Dermis blood vessel endothelial cell (primary cell): ENCODE measurements around the gene DVL2. TPM values are rescaled to one million over a fixed set of nuclear protein-coding genes. Genes with fewer than 3 reads are reported as not detected.
"Not testable (repeated sequence)": the region's sequence is repeated elsewhere in the genome, so short reads cannot be mapped to it uniquely, and the experiment has no call there.

Source experiments
- DNase-seq: peaks from one replicate; pipeline ENCODE4 v3.0.0; 2010
- total RNA-seq: library from RNA; depleted of rRNA; stranded (reverse); fragments of >200 nt; gene quantifications from 2 replicates; pipeline ENCODE4 v1.2.3, GENCODE V29; 2014

Gene DVL2
- total RNA-seq, 1 donor from 2014 or later: 32.8 TPM

DNA sequence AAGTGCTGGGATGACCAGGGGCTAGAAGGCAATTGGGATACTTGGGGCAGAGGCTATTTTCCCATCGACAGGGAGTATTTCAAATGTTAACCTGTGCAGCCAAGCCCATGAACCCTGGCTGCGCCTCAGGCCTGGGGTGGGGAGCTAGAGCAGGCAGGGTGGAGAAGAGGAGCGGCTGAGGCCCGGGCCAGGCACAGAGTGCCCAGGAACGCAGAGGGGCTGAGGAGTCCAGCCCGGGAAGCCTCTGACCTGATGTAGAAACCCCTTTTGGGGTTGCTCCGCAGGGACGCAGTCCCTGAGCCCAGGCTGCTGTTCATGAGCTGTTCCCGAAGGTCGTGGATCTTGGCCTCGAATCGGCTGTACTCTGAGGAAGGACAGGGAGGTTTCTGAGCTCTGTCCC lies 38.3 kb downstream of the DVL2 start:
- no peak for DNase-seq

DNA sequence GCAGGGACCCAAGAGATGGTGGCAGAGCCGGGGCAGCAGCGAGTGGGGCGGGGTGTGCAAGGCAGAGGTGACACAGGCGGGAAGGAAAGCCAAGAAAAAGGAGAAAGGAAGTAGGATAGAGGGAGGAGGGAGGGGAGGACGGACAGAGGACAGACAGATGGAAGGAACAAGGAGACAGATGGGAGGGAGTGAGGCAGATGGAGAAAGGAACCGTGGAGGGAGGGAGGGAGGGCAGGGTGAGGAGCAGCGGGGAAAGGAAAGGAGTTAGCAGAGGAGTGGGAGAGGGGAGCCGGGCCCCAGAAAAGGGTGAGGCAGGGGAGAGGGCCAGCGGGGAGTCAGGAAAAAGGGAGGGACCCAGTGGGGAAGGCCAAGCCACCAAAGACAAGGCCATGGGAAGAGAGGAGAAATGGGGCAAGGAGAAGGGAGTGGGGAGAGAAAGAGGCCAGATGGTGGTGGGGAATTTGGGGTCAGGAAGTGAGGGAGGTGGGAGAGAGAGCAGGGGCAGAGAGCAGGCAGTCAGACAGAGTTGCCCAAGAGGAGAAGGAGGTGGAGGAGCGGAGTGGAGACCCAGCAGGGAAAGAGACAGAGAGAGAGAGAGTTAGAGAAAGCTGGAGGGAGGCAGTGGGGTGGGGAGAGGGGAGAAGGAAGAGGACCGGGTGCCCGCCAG lies 41.9 kb downstream of the DVL2 start:
- DNase-seq: no peak

DNA sequence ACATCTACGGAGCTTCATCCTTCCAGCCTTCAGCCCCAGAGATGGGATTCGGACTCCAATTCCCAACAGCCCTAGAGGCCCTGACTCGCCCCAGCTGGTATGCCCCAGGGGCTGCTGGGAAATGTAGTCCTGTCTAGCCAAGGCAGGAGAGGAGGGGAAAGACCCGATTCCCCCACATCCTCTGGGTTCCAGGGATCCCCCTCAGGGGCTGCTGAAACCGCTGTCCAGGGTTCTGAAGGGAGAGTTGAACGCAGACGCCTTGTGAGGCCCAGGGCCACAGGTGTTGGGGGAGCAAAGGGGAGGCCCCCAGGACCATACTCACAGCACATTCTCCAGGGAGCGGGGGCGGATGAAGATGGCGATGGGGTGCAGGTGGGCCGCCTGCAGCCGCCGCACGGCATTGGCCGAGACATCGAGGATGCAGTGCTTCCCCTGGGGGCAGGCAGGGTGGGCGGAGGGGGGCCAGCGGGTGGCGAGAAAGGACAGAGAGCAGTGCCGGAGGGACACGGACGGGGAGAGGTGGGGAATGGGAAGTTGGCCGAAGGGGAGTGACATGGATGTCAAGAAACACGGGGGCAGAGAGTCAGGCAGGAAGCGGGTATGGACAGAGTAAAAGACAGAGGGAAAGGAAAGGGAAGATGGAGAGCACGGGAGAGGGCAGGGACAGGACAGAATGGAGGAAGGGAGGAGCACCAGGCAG lies 42.6 kb downstream of the DVL2 start:
- peak; percentile 45 for DNase-seq

DNA sequence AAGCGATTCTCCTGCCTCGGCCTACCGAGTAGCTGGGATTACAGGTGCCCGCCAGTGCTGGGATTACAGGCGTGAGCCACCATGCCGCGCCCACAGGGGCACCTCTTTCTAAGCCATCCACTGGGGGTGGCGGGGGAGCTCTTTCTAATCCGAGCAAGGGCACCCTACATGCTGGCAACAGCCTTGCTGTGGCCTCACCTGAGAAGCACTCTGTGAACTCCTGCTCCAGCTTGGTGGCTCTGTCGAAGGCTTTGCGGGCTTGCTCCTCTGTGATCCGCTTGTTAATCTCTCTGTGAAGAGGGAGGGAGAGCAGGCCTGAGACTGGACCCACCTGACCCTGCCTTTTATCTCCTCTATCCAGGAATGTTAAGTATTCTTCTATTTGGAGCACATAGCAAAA lies 43.2 kb downstream of the DVL2 start:
- DNase-seq: no peak

DNA sequence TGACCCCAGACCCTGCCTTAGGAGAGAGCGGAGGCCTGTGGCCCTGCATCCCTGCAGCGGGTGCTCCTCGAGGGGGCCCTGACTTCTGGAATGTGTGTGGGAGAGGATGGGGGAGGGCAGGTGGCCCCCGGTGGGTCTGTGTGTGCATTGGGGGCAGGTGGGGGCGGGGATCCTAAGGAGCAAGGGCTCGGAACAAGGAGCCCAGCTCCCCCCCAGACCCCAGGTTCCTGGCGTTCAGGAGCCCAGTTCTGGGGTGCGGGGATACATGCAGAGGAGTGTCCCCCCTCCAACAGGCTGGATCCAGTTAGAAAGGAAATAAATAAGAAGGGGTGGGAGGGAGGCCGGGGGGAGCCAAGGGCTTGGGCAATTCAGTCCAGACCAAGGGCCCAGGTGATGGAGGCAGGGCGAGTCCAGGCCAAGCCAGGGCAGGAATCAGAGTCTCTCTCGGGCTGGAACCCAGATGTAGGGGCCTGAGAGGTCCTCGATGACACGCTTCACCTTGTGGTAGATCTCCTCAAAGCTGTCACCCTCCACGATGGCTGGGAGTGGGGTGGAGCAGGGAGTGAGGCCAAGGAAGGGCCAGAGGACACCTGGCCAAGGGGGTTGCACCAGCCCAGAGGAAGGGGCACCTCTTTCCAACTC lies 43.9 kb downstream of the DVL2 start:
- no peak for DNase-seq

DNA sequence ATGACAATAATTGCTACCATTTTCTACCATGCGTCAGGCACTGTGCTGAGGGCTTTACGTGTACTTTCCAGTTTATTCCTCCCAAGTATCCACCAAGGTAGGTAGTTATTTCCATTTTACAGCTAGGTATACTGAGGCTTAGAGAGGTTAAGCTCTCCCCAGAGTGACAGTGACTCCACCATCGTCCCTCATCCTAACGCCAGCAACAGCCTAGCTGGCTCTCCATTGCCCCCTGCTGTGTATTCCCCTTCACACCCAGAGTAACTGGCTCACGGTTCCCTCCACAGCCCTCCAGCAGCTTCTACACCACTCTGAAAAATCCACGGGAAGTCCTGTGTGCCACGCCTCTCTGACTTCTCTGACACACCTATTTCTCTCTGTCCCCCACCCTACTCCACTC lies 48.1 kb downstream of the DVL2 start:
- peak; percentile 41 for DNase-seq

DNA sequence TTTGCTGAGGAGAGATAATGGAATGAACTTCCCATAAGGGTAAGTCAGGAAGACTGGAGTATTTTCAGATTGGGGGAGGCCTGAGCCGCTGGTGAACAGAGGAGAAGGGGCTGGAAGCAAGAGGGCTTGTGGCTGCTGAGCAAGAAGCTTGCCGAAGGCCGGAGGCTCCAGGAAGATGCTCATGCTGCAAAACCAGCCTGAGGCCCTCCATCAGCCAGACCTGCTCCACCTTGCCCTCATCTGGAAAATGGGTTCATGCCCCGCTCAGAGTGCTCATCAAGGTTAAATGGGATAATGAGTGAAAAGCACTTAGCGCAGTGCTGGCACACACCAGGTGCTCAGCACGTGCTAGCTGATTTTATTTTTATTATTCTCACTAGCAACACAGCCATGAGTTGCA lies 49.7 kb downstream of the DVL2 start:
- DNase-seq: no peak

DNA sequence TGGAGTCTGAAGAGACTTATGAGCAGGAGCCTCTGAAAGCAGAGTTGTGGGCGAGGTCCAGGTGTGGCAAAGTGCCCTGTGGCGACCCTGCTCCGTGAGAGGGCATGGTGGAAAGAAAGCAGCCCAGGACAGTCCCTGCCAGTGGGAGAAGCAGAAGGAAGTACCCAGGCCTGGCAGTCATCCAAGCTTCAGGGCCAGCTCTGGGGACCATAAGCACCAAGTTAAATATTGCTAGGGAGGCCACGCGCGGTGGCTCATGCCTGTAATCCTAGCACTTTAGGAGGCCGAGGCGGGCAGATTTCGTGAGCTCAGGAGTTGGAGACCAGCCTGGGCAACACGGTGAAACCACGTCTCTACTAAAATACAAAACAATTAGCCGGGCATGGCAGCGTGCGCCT lies 50.2 kb downstream of the DVL2 start:
- DNase-seq: no peak

DNA sequence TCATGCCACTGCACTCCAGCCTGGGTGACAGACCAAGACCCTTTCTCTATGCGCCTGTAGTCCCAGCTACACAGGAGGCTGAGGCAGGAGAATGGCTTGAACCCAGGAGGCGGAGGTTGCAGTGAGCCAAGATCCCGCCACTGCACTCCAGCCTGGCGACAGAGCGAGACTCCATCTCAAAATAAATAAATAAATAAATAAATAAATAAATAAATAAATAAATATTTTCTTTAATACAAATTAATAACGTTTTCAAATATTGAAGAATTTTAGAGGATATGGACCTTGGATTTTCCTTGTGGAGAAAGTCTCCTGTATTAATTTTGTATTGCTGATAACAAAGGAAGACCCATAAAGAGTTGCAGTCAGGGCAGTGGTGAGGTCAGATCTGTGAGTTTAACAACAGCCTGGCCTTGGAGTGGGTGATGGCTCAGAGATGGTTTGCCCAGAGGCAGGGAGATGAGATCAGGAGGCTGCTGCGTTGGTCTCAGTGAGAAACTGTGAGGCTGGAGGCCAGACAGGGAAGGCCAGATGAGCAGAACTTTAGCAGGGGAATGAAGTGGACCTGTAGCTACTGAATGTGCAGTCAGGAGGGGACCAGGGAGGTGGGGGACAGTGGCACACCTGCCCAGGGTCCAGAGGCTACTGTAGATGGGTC lies 50.8 kb downstream of the DVL2 start:
- no peak for DNase-seq

DNA sequence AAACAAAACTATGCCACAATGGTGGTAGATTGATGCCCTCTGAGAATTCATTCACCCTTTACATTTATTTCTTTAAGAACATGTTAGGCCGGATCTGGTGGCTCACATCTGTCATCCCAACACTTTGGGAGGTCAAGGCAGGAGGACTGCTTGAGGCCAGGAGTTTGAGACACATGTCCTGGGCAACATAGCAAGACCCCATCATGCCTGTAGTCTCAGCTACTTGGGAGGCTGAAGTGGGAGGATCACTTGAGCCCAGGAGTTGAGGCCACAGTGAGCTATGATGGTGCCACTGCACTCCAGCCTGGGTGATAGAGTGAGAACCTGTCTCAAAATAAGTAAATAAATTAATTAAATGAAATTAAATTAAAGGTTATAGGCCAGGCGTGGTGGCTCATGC lies 52.2 kb downstream of the DVL2 start:
- DNase-seq: not testable (repeated sequence)

DNA sequence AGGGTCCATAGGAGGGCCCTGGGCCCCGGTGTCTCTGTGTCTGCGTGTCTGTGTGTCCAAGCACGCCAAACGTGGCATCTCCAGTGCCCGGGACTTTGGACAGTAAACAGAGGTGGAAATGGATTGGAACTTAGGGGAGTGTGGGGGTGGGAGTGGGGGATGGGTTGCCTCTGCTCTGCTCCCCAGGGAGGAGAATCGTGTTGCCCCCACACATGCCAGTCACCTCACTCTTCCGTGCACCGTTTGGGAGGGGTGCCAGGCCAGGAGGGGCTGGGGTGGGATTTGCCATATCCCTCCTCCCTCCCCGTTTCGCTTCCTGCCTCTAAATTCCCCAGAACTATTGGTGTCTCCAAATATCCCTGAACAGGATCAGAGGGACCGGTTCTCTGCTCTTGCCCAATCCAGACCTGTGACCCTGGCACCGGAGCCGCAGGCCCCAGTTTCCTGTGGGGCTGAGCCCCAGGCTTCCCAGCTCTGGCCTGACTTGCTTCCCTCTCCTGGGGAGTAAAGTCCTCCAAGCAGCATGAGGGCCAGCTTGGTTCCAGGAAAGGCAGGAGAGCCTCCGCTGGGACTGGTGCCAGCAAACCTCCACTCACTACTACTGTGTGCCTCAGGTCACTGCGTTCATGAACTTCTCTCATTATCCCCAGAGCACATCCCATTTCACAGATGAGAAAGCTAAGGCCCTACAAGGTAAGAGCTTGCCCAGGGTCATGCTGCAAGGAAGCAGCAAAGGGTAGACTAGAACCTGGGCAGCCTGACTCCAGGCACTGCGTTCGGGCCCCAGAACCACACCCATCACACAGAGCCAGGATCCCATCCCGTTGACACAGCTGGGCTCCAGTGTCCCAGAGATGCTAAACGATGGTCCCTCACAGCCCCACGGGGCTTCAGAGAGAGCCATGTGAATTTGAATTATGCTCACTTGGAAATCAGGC lies 54.7 kb downstream of the DVL2 start, which contains the start of gene ASGR1:
TSS of gene ASGR1 (minus strand) at position 54 of the 938 bp plus-strand sequence. CDS start 807 bp downstream, outside the sequence.
- no peak for DNase-seq

DNA sequence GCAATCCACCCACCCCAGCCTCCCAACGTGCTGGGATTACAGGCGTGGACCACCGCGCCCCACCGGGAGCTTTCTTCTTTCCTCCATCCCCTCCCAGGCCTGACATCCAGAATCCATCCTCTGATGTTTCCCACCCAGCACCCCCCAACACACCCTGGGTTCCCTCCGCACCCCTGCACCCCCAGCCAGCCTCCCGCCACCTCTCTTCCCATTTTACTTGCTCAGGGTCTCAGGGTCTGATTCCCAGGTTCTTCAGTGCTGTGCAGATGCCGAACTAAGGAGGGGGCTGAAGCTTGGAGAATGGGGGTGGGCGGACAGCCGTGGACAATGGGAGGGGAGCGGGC lies 55.4 kb downstream of the DVL2 start:
- DNase-seq: no peak

DNA sequence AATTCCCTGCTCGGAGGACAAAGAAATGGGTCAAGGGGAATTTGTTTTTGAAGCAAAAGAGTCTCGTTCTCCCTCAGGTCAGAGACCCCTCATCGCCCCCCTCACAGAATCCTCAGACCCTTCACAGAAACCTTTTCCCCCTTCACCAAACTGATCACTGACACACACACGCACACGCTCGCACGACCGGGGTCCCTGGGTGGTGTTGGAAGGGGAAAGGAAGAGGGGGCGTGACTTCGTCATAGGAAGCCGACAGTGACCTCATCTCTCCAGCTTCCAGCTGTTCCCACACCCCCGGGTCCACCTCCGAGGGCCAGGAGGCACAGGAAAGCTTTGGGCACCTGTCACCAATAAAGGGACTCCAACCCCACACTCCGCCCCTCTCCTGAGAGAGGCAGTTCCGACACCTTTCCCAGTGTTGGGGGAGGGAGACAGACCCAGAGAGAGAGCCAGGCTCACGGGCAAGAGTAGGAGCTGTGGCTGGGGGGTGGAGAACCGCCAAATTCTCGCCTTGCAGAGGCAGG lies 56.3 kb downstream of the DVL2 start:
- DNase-seq: peak; percentile 71

DNA sequence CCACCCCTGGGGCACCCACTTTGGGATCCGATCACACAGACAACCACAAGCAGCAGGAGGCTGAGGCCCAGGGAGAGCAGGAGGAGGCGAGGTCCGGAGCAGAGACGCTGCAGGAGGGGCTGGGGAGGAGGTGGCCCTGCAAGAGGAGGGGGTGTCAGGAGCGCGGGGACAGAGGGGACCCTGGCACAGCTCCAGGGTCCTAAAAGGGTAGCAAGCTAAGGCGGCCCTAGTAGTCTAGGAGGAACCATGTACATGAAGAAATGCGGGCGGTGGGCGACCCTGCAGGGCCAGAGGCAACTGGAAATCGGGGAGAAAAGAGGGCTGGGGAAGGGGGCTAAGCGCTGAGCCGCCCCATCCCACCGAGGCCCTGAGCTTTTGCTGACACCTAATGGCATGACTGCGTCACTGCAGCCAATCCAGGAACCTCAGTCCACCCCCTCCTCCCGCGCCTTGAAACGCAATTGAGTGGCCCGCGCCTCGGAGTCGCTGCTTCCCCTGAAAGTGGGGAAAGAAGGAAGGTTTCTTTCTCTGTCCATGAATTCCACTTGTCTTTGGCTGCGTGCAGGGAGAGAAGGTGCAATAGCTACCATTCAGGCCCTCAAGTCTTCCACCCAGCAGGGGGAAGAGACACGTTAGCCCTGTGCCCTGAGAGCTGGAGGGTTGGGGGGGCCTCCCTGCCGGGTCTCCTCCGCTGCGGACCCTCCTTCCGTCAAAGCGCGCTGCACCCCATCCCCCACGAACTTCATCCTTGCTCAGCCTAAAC lies 56.9 kb downstream of the DVL2 start:
- peak; percentile 81 for DNase-seq

DNA sequence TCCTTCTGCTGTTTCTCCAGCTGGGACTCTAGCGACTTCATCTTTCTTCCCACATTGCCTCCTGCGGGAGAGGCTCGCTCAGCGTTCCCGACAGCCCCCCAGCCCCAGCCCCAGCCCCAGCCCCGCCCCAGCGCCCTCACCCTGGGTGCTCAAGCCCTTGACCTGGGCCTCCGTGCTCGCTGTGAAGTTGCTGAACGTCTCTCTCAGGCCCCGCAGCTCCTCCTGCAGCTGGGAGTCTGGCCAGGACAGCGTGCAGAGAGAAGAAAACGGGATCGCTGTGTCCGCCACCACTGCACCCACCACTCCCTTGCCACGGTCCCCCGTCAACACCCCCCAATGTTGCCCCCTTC lies 57.5 kb downstream of the DVL2 start:
- DNase-seq: no peak

DNA sequence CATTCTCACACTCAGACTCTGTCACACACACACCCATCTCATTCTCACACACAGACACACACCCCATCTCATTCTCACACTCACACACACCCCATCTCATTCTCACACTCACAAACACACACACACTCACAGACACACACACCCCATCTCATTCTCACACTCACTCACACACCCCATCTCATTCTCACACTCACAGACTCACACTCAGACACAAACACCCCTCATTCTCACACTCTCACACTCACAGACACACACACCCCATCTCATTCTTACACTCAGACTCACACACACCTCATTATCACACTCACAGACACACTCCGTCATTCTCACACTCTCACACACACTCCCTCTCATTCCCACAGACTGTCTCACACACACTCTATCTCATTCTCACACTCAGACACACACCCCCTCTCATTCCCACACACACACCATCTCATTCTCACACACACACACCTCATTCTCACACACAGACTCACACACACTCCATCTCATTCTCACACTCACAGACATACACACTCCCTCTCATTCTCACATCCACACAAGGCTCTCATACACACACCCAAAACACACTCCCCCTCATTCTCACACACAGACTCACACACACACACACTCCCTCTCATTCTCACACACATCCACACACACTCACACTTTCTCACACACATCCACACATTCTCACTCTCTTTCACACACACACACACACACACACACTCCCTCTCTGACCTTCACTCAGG lies 58.0 kb downstream of the DVL2 start:
- peak; percentile 13 for DNase-seq
